Esophagus muscularis mucosa (tissue), 4 donors: ENCODE data around the gene KIF15.

ENCODE experiments used
- CTCF ChIP-seq, 3 experiments: fragments of 200-600 bp in 2 of 3; fragments of 450-650 bp in 1 of 3; sonication (generic) in 2 of 3; IDR thresholded peaks; one replicate each; pipeline ENCODE4 v1.5.1; 2017 to 2019; ENCODE audit warnings: antibody characterized with exemption in 3 of 3, mild to moderate bottlenecking in 2 of 3, moderate library complexity in 1 of 3
- EP300 ChIP-seq: sonication (generic); formaldehyde crosslinking; IDR thresholded peaks from one replicate; pipeline ENCODE4 v1.6.1; 2017; ENCODE audit warnings: antibody characterized with exemption
- POLR2A ChIP-seq: fragments of 450-650 bp; IDR thresholded peaks from one replicate; pipeline ENCODE4 v1.6.1; 2017; ENCODE audit warnings: antibody characterized with exemption, moderate library complexity, mild to moderate bottlenecking, low read depth

DNA sequence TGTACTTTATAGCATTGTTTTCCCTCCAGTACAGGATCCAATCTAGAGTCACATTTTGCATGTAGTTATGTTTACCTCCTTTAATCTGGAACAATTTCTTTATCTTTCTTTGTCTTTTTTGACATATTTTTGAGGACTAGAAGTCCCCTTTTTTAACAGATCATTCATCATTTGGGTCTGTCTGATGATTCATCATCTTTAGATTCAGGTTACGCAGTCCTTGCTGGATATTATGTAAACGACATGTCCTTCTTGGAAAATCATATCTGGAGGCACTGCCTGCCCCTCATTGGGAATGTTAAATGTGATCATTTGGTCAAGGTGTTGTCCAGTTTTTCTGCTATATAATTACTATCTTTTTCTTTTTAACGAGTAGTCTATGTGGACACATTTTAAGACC is 131.1 kb downstream of the KIF15 start:
- no peak for TF ChIP-seq EP300
- TF ChIP-seq POLR2A: no peak
- no peak for TF ChIP-seq CTCF (IDR thresholded peaks at IDR 0.05)
